SK-N-MC (cell line): ENCODE measurements around the gene BTLA.

ENCODE experiments used
- DNase-seq: peaks from one replicate; pipeline ENCODE4 v3.0.0-alpha.2; 2011; ENCODE audit warnings: low read depth, low spot score
- H3K27ac ChIP-seq: fragments of 200-600 bp; sonication (generic); 2 replicates; pipeline ENCODE4 v1.5.1; 2016; ENCODE audit warnings: mixed run types
- H3K36me3 ChIP-seq: fragments of 200-600 bp; sonication (generic); 2 replicates; pipeline ENCODE4 v1.6.1; 2017; ENCODE audit warnings: antibody characterized with exemption, low read length, mixed read lengths; ENCODE audit not compliant: insufficient read depth
- H3K4me3 ChIP-seq: fragments of 200-600 bp; sonication (generic); 2 replicates; pipeline ENCODE4 v1.5.1; 2016
- H3K9ac ChIP-seq: fragments of 200-600 bp; sonication (generic); 2 replicates; pipeline ENCODE4 v1.8.0; 2017; ENCODE audit warnings: mixed run types, mixed read lengths; ENCODE audit not compliant: insufficient read length
- H3K9me3 ChIP-seq: fragments of 200-600 bp; sonication (generic); 2 replicates; pipeline ENCODE4 v1.6.1; 2017; ENCODE audit warnings: low read depth, mild to moderate bottlenecking, antibody characterized with exemption, low read length, moderate library complexity, mixed read lengths
- EZH2 ChIP-seq: fragments of 200-600 bp; sonication (generic); IDR thresholded peaks from one replicate; pipeline ENCODE4 v1.6.1; 2017; ENCODE audit warnings: antibody characterized with exemption
- FOXP2 ChIP-seq: optimal IDR thresholded peaks from 2 replicates; pipeline ENCODE3; 2011; ENCODE audit warnings: mild to moderate bottlenecking, moderate library complexity; ENCODE audit not compliant: insufficient read depth; ENCODE audit errors: extremely low read length, control extremely low read depth
- POLR2AphosphoS5 ChIP-seq: IDR thresholded peaks from 2 replicates; pipeline ENCODE4 v1.6.1; 2012; ENCODE audit warnings: mild to moderate bottlenecking, low read depth, low read length, borderline replicate concordance

Gene BTLA

DNA sequence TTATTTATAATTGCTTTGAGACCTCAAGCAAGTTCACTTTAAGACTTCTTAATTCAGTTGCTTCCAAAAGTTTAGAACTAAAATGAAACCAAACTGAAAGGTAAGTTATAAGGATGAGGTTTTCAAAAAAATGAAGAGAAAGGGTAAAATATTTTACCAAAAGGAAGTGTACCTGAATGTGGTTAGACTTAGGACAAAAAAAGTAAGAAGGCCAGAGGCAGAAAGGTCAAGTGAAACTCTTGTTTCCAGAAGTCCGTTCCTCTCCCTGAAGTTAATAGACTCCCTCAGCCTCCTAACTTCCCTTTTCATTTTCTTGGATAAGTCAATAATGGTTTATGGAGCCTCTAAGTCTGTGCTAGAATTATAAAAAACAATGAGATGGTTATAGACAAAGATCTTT, 16.6 kb downstream of the BTLA start:
- H3K36me3 ChIP-seq, result no peaks in the 10 kb centered on the region
- H3K9ac ChIP-seq, result no peak overlapping the region
- H3K27ac ChIP-seq, result no peak overlapping the region
- no peak for DNase-seq
- H3K4me3 ChIP-seq, result no peak overlapping the region
- no peak for TF ChIP-seq FOXP2
- no peak for TF ChIP-seq POLR2AphosphoS5
- TF ChIP-seq EZH2, result no peak
- H3K9me3 ChIP-seq, result no peaks in the 10 kb centered on the region

DNA sequence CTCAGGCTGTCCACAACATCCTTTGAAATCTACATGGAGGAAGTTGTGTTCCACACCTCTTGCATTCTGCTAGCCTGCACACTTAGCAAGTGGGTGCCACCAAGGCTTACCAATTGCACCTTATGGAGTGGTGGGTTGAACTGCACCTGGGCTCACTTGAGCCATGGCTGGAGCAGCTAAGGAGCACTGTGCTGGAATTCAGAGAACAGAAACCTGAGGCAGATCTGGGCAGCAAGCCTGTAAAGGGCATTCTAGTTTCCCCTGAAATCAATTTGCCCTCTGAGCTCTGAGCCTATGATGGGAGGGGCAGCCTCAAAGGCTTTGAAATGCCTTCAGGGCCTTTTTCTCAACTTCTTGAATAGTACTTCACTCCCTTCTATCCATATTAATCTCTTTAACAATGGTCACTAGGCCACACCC, 18.0 kb downstream of the BTLA start:
- Histone ChIP-seq H3K36me3 (no peaks in the 10 kb centered on the region), H3K9ac (no peak overlapping the region), H3K4me3 (no peak overlapping the region), H3K9me3 (no peaks in the 10 kb centered on the region), H3K27ac (no peak overlapping the region)
- no peak for DNase-seq
- TF ChIP-seq POLR2AphosphoS5, result no peak
- TF ChIP-seq EZH2, result no peak
- no peak for TF ChIP-seq FOXP2

DNA sequence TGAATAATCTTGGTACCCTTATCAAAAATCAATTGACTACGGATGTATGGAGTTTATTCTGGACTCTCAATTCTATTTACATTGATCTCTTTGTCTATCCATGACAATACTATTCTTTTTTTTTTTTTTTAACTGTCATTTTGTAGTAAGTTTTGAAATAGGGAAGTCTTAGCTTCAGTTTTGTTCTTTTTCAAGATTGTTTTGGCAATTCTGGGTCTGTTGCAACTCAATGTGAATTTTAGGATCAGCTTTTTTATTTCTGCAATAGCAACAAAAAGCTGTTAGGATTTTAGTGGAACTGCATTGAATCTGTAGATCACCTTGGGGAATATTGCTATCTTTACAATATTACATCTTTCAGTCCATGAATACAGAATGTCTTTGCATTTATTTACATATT, 21.4 kb downstream of the BTLA start:
- Histone ChIP-seq H3K4me3 (no peak overlapping the region), H3K9ac (no peak overlapping the region), H3K9me3 (no peaks in the 10 kb centered on the region), H3K36me3 (no peaks in the 10 kb centered on the region), H3K27ac (no peak overlapping the region)
- no peak for DNase-seq
- TF ChIP-seq POLR2AphosphoS5 (no peak), FOXP2 (no peak), EZH2 (no peak)

DNA sequence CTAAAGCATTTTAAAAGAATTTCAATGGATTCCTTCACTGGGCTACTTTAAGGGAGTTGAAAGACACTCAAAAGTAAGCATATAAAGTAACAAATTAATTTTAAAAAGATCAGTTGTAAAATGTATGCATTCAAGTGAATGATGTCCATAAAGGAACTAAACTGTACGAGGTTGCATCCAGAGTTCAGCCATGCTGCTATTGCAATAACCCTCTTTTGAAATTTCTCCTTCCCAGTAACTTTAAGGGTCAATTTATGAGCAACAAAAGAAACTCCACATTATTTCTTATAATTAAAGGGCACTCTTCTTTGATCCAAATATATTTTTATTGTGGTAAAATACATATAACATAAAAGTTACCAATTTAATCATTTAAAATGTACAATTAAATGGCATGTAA, 22.9 kb downstream of the BTLA start:
- H3K9ac ChIP-seq, result no peak overlapping the region
- TF ChIP-seq EZH2, result no peak
- TF ChIP-seq FOXP2, result no peak
- H3K4me3 ChIP-seq, result no peak overlapping the region
- DNase-seq, result no peak
- no peak overlapping the region for H3K27ac ChIP-seq
- H3K9me3 ChIP-seq, result no peaks in the 10 kb centered on the region
- no peaks in the 10 kb centered on the region for H3K36me3 ChIP-seq

DNA sequence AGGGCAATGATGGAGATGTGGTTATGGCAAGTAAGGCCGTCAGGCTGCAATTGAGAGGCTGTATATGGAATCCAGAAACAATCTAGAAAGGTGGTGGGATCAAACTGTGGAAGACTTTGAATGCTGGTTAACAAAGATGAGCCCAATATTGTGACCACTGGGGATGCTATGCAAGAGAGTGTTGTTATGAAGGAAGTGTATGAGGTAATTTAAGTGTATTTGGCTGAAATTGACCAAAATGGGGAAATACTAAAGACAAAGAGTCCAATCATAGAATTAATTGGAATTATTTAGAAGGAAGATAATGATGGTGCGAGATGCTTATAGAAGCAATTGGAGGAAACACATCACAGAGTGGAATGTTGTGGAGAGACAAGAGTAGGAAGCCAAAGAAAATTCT, 24.5 kb downstream of the BTLA start:
- no peak overlapping the region for H3K9ac ChIP-seq
- no peaks in the 10 kb centered on the region for H3K36me3 ChIP-seq
- H3K27ac ChIP-seq, result no peak overlapping the region
- no peak for DNase-seq
- TF ChIP-seq EZH2, result no peak
- TF ChIP-seq POLR2AphosphoS5, result no peak
- TF ChIP-seq FOXP2, result no peak
- H3K9me3 ChIP-seq, result no peaks in the 10 kb centered on the region
- H3K4me3 ChIP-seq, result no peak overlapping the region

DNA sequence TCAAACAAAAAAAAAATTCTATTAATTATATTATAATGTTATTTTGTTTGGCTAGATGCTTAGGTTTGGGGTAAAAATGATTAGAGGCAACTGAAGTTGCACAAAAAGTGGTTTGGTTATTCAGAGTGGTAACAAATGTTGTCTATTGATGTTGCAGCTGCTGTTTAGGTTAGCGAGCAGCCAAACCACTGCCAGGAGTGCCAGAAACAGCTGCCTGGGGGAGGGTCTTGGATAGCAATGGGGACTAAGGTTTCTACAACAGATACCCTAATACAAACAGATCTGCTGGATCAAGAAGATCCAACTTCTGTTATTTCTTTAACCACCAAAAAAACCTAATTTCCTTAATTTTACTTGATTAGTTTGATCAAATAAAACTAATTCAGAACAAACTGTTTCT, 26.6 kb downstream of the BTLA start:
- H3K36me3 ChIP-seq, result no peaks in the 10 kb centered on the region
- H3K27ac ChIP-seq, result no peak overlapping the region
- DNase-seq, result no peak
- no peak overlapping the region for H3K9ac ChIP-seq
- H3K4me3 ChIP-seq, result no peak overlapping the region
- no peak for TF ChIP-seq EZH2
- TF ChIP-seq POLR2AphosphoS5, result no peak
- TF ChIP-seq FOXP2, result no peak
- H3K9me3 ChIP-seq, result no peaks in the 10 kb centered on the region

DNA sequence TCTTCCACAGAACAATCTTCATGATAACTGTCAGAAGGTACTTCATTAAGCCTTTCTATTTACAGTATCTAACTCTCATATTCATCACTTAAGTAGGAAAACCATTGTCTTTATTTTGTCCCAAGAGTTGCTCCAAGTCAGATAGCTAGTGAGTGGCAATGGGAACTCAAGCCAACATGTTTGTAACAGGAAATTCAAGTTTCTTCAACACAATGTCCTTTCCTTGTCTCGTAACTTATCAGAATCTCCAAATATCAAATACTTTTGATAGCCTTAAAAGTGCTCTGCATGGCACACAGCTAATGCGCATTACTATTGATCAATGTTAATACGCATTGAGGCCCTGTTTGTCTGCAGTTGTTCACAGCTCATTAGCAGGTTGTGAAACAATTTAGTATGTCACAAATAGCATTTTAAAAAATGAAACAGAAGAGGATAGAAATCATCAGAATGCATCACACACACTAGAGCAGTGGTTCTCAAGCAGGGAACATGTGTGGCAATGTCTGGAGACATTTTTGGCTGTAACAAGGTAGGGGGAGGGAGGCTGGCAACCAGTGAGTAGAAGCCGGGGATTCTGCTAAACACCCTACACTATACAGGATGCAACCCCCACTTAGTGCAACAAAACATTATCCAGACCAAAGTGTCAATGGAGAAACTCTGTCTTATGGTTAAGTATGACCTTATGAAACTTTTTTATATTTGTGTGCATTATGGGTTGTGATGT, 27.5 kb downstream of the BTLA start:
- DNase-seq, result no peak
- Histone ChIP-seq H3K9me3 (no peaks in the 10 kb centered on the region), H3K4me3 (no peak overlapping the region), H3K36me3 (no peaks in the 10 kb centered on the region), H3K27ac (no peak overlapping the region), H3K9ac (no peak overlapping the region)
- TF ChIP-seq EZH2 (no peak), FOXP2 (no peak), POLR2AphosphoS5 (no peak)

DNA sequence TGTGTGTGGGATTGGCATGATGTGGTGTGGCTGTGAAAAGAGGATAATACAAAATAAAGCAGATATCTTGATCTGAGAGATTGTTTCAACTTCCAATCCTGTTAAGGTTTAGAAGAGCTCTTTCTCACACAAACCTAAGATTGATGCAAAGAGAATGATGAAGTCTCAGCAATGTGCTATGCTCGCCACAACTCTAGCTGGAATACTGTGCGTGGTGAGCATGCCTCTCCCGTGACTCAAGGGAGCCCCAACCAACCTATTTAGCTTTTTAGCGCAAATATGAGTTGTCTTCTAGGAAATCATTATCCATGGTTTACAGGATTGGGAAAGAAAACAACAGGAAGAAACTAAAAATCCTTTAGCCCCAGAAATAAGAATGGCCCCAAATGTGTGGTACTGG, 28.5 kb downstream of the BTLA start:
- Histone ChIP-seq H3K9me3 (no peaks in the 10 kb centered on the region), H3K27ac (no peak overlapping the region), H3K36me3 (no peaks in the 10 kb centered on the region), H3K4me3 (no peak overlapping the region), H3K9ac (no peak overlapping the region)
- TF ChIP-seq POLR2AphosphoS5, result no peak
- no peak for TF ChIP-seq EZH2
- no peak for TF ChIP-seq FOXP2
- DNase-seq, result no peak

DNA sequence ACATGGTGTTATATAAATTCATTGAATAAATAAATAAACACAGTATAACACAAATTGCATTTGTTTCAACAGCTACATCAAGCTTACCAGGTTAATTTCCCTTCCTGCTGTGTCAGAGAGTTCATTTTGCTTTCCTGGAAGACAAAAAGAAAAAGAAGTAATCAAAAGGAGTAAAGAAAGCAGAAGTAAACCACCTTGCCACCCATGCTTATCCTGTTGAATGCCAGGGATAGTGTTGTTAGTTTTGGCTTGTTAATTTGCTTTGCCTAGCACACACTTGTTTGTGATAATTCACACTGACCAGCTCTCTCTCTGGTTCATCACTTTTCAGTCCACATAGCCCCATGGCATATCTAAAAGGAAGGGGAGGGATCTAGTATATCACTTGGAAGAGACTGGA, 29.6 kb downstream of the BTLA start:
- Histone ChIP-seq H3K9ac (no peak overlapping the region), H3K4me3 (no peak overlapping the region), H3K9me3 (no peaks in the 10 kb centered on the region), H3K36me3 (no peaks in the 10 kb centered on the region), H3K27ac (no peak overlapping the region)
- no peak for DNase-seq
- TF ChIP-seq EZH2 (no peak), FOXP2 (no peak), POLR2AphosphoS5 (no peak)
